SU-DHL-6 (cell line): Measurements from ENCODE around the gene PDS5A.

Source experiments
- H2AFZ ChIP-seq: fragments of 200-600 bp; sonication (generic); 2 replicates; pipeline ENCODE4 v1.6.1; 2014; ENCODE audit warnings: low read depth, mild to moderate bottlenecking, moderate library complexity, mixed read lengths, antibody characterized with exemption, low read length; ENCODE audit not compliant: severe bottlenecking
- H3F3A ChIP-seq: fragments of 200-600 bp; shearing (Covaris generic); 2 replicates; pipeline ENCODE4 v1.6.0; 2016; ENCODE audit warnings: antibody characterized with exemption, mild to moderate bottlenecking; ENCODE audit not compliant: insufficient read depth
- H3K27ac ChIP-seq: fragments of 200-600 bp; sonication (generic); 2 replicates; pipeline ENCODE4 v1.5.1; 2016; ENCODE audit warnings: low read depth, mild to moderate bottlenecking, low read length, moderate library complexity, mixed read lengths
- H3K27me3 ChIP-seq: fragments of 200-600 bp; sonication (generic), shearing (Covaris generic); 2 replicates; pipeline ENCODE4 v1.6.0; 2014; ENCODE audit warnings: mild to moderate bottlenecking, low read length
- H3K36me3 ChIP-seq: fragments of 200-600 bp; sonication (generic); 2 replicates; pipeline ENCODE4 v1.6.1; 2014; ENCODE audit warnings: mild to moderate bottlenecking, low read length, mixed read lengths
- H3K4me2 ChIP-seq: fragments of 300-600, 200-600 bp; shearing (Covaris generic), sonication (generic); 2 replicates; pipeline ENCODE4 v1.6.0; 2014; ENCODE audit warnings: low read length, low read depth, mild to moderate bottlenecking; ENCODE audit not compliant: poor library complexity, severe bottlenecking
- H3K4me3 ChIP-seq: fragments of 200-600 bp; sonication (generic); 2 replicates; pipeline ENCODE4 v1.5.1; 2014; ENCODE audit warnings: antibody characterized with exemption, low read length, mild to moderate bottlenecking, mixed read lengths; ENCODE audit not compliant: insufficient read depth, poor library complexity, severe bottlenecking
- H3K79me2 ChIP-seq: fragments of 200-600 bp; sonication (generic); 2 replicates; pipeline ENCODE4 v1.6.1; 2014; ENCODE audit warnings: mild to moderate bottlenecking, low read length, moderate library complexity; ENCODE audit not compliant: insufficient read depth
- H3K9ac ChIP-seq: fragments of 200-600 bp; sonication (generic); 2 replicates; pipeline ENCODE4 v1.7.0; 2014; ENCODE audit warnings: mild to moderate bottlenecking, low read length
- H3K9me2 ChIP-seq: fragments of 200-600 bp; sonication (generic); replicated peaks from 2 replicates; pipeline ENCODE4 v1.6.1; 2014; ENCODE audit warnings: low read length; ENCODE audit not compliant: insufficient read depth
- H3K9me3 ChIP-seq: fragments of 200-600 bp; sonication (generic); 2 replicates; pipeline ENCODE4 v1.6.1; 2014; ENCODE audit warnings: low read length, mixed read lengths; ENCODE audit not compliant: insufficient read depth
- H4K20me1 ChIP-seq: fragments of 200-600 bp; sonication (generic); 2 replicates; pipeline ENCODE4 v1.6.1; 2014; ENCODE audit warnings: low read depth, mild to moderate bottlenecking, antibody characterized with exemption, low read length, moderate library complexity, mixed read lengths
- EZH2phosphoT487 ChIP-seq: fragments of 200-600 bp; sonication (generic), shearing (Covaris generic); conservative IDR thresholded peaks from 2 replicates; pipeline ENCODE4 v1.6.1; 2018; ENCODE audit warnings: mild to moderate bottlenecking, antibody characterized with exemption, low read length, moderate library complexity, mixed read lengths
- TF ChIP-seq, protein P1 (sequence below): fragments of 200-600 bp; sonication (generic); IDR thresholded peaks from one replicate; pipeline ENCODE4 v1.5.1; 2017; ENCODE audit warnings: antibody characterized with exemption, mild to moderate bottlenecking, low read length, moderate library complexity; ENCODE audit not compliant: insufficient read depth, poor library complexity, severe bottlenecking

The PDS5A gene

DNA sequence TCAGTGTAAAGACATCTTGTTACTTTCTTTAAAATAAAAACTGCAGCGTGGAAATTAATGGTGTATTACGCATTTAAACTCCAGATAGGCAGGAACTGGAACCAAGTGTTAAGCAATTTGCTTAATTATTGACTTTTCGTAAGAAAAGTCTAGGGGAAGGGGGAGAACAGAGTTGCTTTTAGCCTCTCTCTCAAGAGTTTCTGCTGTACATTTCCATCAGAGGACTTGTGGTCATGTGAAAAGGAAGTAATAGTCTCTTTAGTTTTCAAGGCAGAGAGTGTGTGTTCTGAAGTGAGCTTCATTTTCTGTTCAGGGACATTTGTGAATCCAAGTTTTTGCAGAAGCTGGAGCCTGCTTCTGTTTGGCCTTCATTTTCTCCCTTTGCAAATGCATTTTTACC lies 152.6 kb downstream of the PDS5A start:
- Histone ChIP-seq H2AFZ (no peak overlapping the region), H3K9me3 (no peaks in the 10 kb centered on the region), H3F3A (peaks cover 12% of the 10 kb centered on the region), H3K36me3 (peaks cover 18% of the 10 kb centered on the region; the same call in 1 of the 2 replicates), H3K27ac (no peak overlapping the region), H3K9ac (no peak overlapping the region), H3K4me2 (no peak overlapping the region), H3K4me3 (no peak overlapping the region), H3K79me2 (no peaks in the 10 kb centered on the region), H3K27me3 (no peaks in the 10 kb centered on the region), H3K9me2 (no peaks in the 10 kb centered on the region), H4K20me1 (no peaks in the 10 kb centered on the region)
- no peak for TF ChIP-seq EZH2phosphoT487

DNA sequence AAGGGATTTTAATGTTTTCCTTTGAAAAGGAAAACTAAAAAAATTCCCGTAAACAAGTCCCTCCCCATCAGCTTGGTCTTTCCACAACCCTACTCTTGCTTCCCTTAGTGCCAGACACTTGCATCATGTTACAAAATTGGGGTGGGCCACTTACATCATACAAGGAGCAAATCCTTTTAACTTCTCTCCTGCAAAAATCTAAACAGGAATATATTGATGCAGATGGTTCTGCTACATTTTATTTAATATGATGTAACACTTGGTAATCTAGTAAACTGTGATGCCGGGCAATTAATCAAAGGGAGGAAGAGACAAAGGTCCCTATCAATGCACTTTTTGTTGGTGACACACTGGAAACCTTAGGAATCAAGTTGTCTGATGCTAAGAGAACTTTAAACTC lies 154.5 kb downstream of the PDS5A start:
- no peak overlapping the region for H3K4me3 ChIP-seq
- peaks cover 12% of the 10 kb centered on the region for H3F3A ChIP-seq
- H2AFZ ChIP-seq: no peak overlapping the region
- H3K4me2 ChIP-seq: no peak overlapping the region
- H3K79me2 ChIP-seq: no peaks in the 10 kb centered on the region
- H3K9ac ChIP-seq: no peak overlapping the region
- H3K27me3 ChIP-seq: no peaks in the 10 kb centered on the region
- H3K9me2 ChIP-seq: no peaks in the 10 kb centered on the region
- H4K20me1 ChIP-seq: no peaks in the 10 kb centered on the region
- TF ChIP-seq, protein P1, sequence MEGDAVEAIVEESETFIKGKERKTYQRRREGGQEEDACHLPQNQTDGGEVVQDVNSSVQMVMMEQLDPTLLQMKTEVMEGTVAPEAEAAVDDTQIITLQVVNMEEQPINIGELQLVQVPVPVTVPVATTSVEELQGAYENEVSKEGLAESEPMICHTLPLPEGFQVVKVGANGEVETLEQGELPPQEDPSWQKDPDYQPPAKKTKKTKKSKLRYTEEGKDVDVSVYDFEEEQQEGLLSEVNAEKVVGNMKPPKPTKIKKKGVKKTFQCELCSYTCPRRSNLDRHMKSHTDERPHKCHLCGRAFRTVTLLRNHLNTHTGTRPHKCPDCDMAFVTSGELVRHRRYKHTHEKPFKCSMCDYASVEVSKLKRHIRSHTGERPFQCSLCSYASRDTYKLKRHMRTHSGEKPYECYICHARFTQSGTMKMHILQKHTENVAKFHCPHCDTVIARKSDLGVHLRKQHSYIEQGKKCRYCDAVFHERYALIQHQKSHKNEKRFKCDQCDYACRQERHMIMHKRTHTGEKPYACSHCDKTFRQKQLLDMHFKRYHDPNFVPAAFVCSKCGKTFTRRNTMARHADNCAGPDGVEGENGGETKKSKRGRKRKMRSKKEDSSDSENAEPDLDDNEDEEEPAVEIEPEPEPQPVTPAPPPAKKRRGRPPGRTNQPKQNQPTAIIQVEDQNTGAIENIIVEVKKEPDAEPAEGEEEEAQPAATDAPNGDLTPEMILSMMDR: no peak
- TF ChIP-seq EZH2phosphoT487: no peak
- H3K27ac ChIP-seq: no peak overlapping the region
- peaks cover 10% of the 10 kb centered on the region; the same call in 1 of the 2 replicates for H3K36me3 ChIP-seq
- H3K9me3 ChIP-seq: no peaks in the 10 kb centered on the region

DNA sequence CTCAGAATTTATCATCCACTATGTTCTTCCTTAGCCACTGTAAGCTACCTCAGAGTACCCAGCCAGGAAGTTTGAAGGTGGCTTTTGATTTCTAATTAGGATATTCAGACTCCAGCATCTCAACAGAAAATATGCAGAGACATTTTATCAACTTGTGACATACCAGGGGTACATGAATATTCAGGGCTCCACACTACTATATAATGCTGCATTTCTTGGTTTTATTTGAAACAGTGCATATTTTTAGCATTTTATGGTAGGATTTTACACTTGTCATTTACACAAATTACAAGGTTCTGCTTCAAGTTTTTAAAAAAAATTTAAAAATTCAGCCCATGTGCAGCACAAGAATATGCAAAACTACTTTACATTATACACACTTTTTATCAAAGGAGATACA lies 155.0 kb downstream of the PDS5A start:
- Histone ChIP-seq H3K9ac (no peak overlapping the region), H4K20me1 (no peaks in the 10 kb centered on the region), H3K4me3 (no peak overlapping the region), H2AFZ (no peak overlapping the region), H3K79me2 (no peaks in the 10 kb centered on the region), H3K36me3 (peaks cover 9% of the 10 kb centered on the region; the same call in 1 of the 2 replicates), H3K27me3 (no peaks in the 10 kb centered on the region), H3K4me2 (no peak overlapping the region), H3K27ac (no peak overlapping the region), H3F3A (peaks cover 12% of the 10 kb centered on the region), H3K9me3 (no peaks in the 10 kb centered on the region), H3K9me2 (no peaks in the 10 kb centered on the region)
- TF ChIP-seq EZH2phosphoT487: no peak
- TF ChIP-seq, protein P1: no peak

DNA sequence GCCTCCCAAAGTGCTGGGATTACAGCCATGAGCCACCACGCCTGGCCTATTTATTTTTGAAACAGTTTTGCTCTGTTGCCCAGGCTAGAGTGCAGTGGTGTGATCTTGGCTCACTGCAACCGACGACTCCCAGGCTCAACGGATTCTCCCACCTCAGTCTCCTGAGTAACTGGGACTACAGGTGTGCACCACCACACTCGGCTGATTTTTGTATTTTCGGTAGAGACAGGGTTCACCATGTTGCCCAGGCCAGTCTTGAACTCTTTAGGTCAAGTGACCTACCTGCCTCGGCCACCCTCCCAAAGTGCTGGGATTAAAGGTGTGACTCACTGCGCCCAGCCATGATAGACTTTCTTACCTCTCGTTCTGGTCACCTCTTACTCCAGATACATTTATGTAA lies 155.8 kb downstream of the PDS5A start:
- H3F3A ChIP-seq: peaks cover 12% of the 10 kb centered on the region
- H3K9ac ChIP-seq: no peak overlapping the region
- no peaks in the 10 kb centered on the region for H3K9me2 ChIP-seq
- TF ChIP-seq, protein P1: no peak
- TF ChIP-seq EZH2phosphoT487: no peak
- no peaks in the 10 kb centered on the region for H3K9me3 ChIP-seq
- no peak overlapping the region for H3K4me2 ChIP-seq
- no peaks in the 10 kb centered on the region for H3K79me2 ChIP-seq
- no peak overlapping the region for H2AFZ ChIP-seq
- H4K20me1 ChIP-seq: no peaks in the 10 kb centered on the region
- H3K27ac ChIP-seq: no peak overlapping the region
- no peak overlapping the region for H3K4me3 ChIP-seq
- peaks cover 4% of the 10 kb centered on the region; the same call in 1 of the 2 replicates for H3K36me3 ChIP-seq
- no peaks in the 10 kb centered on the region for H3K27me3 ChIP-seq
